Endodermal cell (in vitro differentiated cells): ENCODE data around the gene YBX2. TPM values are rescaled to one million over a fixed set of nuclear protein-coding genes. Genes with fewer than 3 reads are reported as not detected.
A peak's percentile ranks its signal among the peaks of the same experiment; 100 is the strongest.

ENCODE experiments used
- DNase-seq: peaks from one replicate; pipeline ENCODE4 v3.0.0-alpha.2; 2017
- H3K27ac ChIP-seq: 2 replicates; pipeline ENCODE4 v1.5.1; 2013; ENCODE audit warnings: mild to moderate bottlenecking, low read depth, low read length, moderate library complexity
- H3K27me3 ChIP-seq: 2 replicates; pipeline ENCODE4 v1.6.1; 2013; ENCODE audit warnings: mild to moderate bottlenecking, low read length, moderate library complexity; ENCODE audit not compliant: insufficient read depth, control insufficient read depth, poor library complexity, severe bottlenecking
- H3K36me3 ChIP-seq: 2 replicates; pipeline ENCODE4 v1.7.0; 2013; ENCODE audit warnings: mild to moderate bottlenecking, low read length, moderate library complexity; ENCODE audit not compliant: control insufficient read depth, insufficient read depth
- H3K4me1 ChIP-seq: one replicate; pipeline ENCODE4 v1.7.0; 2013; ENCODE audit warnings: low read length; ENCODE audit not compliant: control insufficient read depth, insufficient read depth
- H3K4me3 ChIP-seq: 2 replicates; pipeline ENCODE4 v1.5.1; 2013; ENCODE audit warnings: mild to moderate bottlenecking, low read length, moderate library complexity
- H3K9ac ChIP-seq: 2 replicates; pipeline ENCODE4 v1.6.1; 2013; ENCODE audit warnings: mild to moderate bottlenecking, low read length, moderate library complexity; ENCODE audit not compliant: poor library complexity, severe bottlenecking; ENCODE audit errors: extremely low read depth
- H3K9me3 ChIP-seq: 2 replicates; pipeline ENCODE4 v1.6.1; 2013; ENCODE audit warnings: mild to moderate bottlenecking, low read length, moderate library complexity; ENCODE audit not compliant: control insufficient read depth
- H3K27ac Mint-ChIP-seq: 2 replicates; pipeline ENCODE4 v1.8.0; 2020; ENCODE audit warnings: mixed read lengths
- H3K27me3 Mint-ChIP-seq: 2 replicates; pipeline ENCODE4 v1.8.0; 2021; ENCODE audit warnings: mild to moderate bottlenecking, mixed read lengths; ENCODE audit not compliant: insufficient read depth
- H3K36me3 Mint-ChIP-seq: 2 replicates; pipeline ENCODE4 v1.8.0; 2020; ENCODE audit warnings: low read depth, mixed read lengths
- H3K4me1 Mint-ChIP-seq: 2 replicates; pipeline ENCODE4 v1.8.0; 2020; ENCODE audit warnings: mixed read lengths
- H3K4me3 Mint-ChIP-seq: 2 replicates; pipeline ENCODE4 v1.8.0; 2020; ENCODE audit warnings: mild to moderate bottlenecking, moderate library complexity, mixed read lengths
- H3K9me3 Mint-ChIP-seq: 2 replicates; pipeline ENCODE4 v1.8.0; 2020; ENCODE audit warnings: mild to moderate bottlenecking, mixed read lengths
- WGBS, 2 experiments: methylation state at CpG; one replicate each; pipeline versions ENCODE4 v1.1.5 to v1.1.7; 2013; ENCODE audit warnings: missing lambda C conversion rate in 2 of 2, mixed read lengths in 1 of 2; ENCODE audit not compliant: insufficient coverage in 1 of 2, insufficient read length in 1 of 2; 5-methylcytosine and 5-hydroxymethylcytosine counted together
- total RNA-seq, 2 donors: library from RNA; stranded (reverse); fragmentation: NEBNext Ultra II Directional in 1 of 2; extraction: Animal tissue kit (Norgen Biotek cat#: 25700) in 1 of 2; gene quantifications; 2 replicates in 1 of 2; 3 replicates in 1 of 2; pipeline ENCODE4 v1.2.1, GENCODE V29; 2021
- TF ChIP-seq, protein P1 (sequence below): fragments of 200-600 bp; sonication (generic); conservative IDR thresholded peaks from 2 replicates; pipeline ENCODE4 v1.5.0; 2021; ENCODE audit warnings: antibody characterized with exemption, mild to moderate bottlenecking

YBX2 gene
- total RNA-seq, 2 donors from 2014 or later = 6.6 to 15.9 TPM

DNA sequence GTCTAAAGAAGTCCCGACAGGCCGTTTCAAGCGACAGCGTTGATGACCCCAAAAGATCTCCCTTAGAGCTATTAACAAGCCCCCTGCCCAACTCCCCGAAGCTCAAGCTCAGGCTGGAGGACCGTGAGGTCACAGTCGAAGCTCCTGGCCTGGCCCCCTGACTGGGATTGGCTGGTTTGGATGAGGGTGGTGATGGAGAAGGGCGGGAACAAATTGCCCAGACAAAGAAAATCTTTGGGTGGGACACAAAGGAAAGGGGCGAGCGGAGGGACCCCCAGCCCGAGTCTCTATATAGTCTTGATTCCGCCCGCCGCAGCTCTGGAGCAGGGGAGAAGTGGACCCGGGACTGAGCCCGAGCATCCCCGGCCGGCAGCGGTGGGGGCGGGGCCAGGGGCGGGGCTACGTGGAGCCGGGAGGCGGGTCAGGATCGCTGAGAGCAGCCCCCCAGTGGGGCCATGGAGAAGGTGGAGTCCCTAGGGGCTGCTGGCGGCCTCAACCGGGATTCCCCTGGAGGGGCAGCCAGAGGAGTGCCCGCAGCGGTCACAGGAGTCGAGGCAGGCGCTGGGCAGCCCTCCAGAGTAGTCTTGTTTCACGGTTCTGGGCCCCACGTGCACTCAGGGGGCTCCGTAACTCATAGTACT is 35.7 kb upstream of the YBX2 start:
- Histone ChIP-seq H3K4me3 (peak overlapping the region; percentile 82), H3K27ac (peak overlapping the region; percentile 98), H3K9ac (peak overlapping the region; percentile 71), H3K4me1 (no peaks in the 10 kb centered on the region), H3K9me3 (no peaks in the 10 kb centered on the region), H3K36me3 (peaks cover 7% of the 10 kb centered on the region), H3K27me3 (no peaks in the 10 kb centered on the region)
- Mint-ChIP-seq H3K27ac (peak overlapping the region; percentile 96), H3K9me3 (no peaks in the 10 kb centered on the region), H3K27me3 (no peaks in the 10 kb centered on the region), H3K36me3 (peaks cover 5% of the 10 kb centered on the region), H3K4me1 (peaks cover 10% of the 10 kb centered on the region), H3K4me3 (peak overlapping the region; percentile 81)
- TF ChIP-seq, protein P1, sequence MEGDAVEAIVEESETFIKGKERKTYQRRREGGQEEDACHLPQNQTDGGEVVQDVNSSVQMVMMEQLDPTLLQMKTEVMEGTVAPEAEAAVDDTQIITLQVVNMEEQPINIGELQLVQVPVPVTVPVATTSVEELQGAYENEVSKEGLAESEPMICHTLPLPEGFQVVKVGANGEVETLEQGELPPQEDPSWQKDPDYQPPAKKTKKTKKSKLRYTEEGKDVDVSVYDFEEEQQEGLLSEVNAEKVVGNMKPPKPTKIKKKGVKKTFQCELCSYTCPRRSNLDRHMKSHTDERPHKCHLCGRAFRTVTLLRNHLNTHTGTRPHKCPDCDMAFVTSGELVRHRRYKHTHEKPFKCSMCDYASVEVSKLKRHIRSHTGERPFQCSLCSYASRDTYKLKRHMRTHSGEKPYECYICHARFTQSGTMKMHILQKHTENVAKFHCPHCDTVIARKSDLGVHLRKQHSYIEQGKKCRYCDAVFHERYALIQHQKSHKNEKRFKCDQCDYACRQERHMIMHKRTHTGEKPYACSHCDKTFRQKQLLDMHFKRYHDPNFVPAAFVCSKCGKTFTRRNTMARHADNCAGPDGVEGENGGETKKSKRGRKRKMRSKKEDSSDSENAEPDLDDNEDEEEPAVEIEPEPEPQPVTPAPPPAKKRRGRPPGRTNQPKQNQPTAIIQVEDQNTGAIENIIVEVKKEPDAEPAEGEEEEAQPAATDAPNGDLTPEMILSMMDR = no peak
- peak; percentile 97 for DNase-seq
- 5 to 11% methylated on average over 15 to 34 of the region's 34 CpGs for WGBS, 2 experiments

DNA sequence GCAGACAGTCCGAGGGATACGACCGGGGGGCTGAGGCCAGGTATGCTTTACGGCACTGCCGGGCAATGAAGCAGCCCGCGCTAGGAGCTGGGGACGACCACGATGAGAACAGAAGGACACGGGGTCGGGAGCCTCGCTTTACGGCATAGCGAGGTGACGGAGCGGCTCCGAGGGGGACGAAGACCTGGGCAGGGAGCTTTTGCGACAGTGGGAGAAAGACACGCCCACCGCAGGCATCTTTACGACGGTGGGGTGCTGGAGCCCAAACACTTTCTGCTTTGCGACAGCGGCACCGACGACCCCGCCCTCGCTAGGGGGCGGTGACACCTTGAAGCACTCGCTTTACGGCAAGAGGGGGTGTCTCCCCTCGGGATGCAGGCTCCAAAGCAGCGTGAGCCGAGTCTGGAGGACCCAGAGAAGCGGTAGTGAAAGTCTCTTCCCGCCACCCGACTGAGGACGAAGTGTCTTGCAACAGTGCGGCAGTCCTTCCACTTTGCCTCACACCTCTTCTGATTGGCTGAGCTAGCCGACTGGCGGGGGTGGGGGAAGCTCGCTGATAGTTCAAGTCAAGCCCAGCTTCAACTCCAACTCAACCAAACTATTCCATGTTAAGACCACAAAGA is 35.0 kb upstream of the YBX2 start:
- 0% methylated on average over 33 to 43 of the region's 43 CpGs for WGBS, 2 experiments
- Histone ChIP-seq H3K4me1 (no peaks in the 10 kb centered on the region), H3K9me3 (no peaks in the 10 kb centered on the region), H3K36me3 (peaks cover 10% of the 10 kb centered on the region), H3K27ac (peak overlapping the region; percentile 98), H3K9ac (peak overlapping the region; percentile 71), H3K4me3 (peak overlapping the region; percentile 82), H3K27me3 (no peaks in the 10 kb centered on the region)
- peaks cover 7% of the 10 kb centered on the region for H3K36me3 Mint-ChIP-seq
- no peaks in the 10 kb centered on the region for H3K9me3 Mint-ChIP-seq
- TF ChIP-seq, protein P1 = no peak
- H3K27me3 Mint-ChIP-seq = no peaks in the 10 kb centered on the region
- DNase-seq = peak; percentile 100
- peak overlapping the region; percentile 81 for H3K4me3 Mint-ChIP-seq
- H3K4me1 Mint-ChIP-seq = peaks cover 10% of the 10 kb centered on the region
- peak overlapping the region; percentile 96 for H3K27ac Mint-ChIP-seq

DNA sequence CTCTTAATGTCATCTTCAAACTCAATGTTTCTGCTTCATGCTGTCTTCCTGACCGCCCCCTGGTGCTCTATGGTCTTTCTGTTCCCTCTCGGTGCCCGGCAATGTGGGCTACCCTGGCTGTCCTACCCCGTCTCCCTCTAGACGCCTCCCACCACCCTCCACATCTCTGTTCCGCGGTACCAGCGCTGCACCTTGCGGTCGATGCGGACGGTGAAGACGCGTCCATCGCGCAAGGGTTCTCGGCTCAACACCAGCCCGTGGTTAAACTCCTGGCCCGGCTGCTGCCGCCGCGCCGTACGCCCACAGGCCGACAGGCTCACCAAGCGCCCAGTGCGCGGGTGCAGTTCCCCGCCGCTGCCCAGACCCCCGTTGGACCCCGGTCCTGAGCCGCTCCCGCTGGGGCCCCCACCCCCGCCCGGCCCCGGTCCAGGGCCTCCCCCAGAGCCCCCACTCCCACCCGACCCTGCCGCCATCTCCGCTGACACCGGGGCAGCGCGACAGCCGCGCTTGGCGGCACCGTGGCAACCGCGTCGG is 34.5 kb upstream of the YBX2 start, which contains the start of gene NEURL4:
Gene NEURL4, minus strand, starts transcription at position 496 of the 534 bp plus-strand sequence. Its CDS starts 23 bp downstream, at position 473.
- Mint-ChIP-seq H3K27ac (peak within 1 kb of the TSS; percentile 96), H3K9me3 (no peaks in the 10 kb centered on the region), H3K4me3 (peak within 1 kb of the TSS; percentile 81), H3K27me3 (no peaks in the 10 kb centered on the region), H3K36me3 (peaks cover 12% of the 10 kb centered on the region), H3K4me1 (peaks cover 10% of the 10 kb centered on the region)
- peaks cover 16% of the 10 kb centered on the region for H3K36me3 ChIP-seq
- no peaks in the 10 kb centered on the region for H3K4me1 ChIP-seq
- no peak for DNase-seq
- WGBS, 2 experiments = 0 to 3% methylated on average over 4 to 50 of the region's 50 CpGs
- peak within 1 kb of the TSS; percentile 82 for H3K4me3 ChIP-seq
- TF ChIP-seq, protein P1 = no peak
- peak within 1 kb of the TSS; percentile 98 for H3K27ac ChIP-seq
- peak within 1 kb of the TSS; percentile 71 for H3K9ac ChIP-seq
- no peaks in the 10 kb centered on the region for H3K9me3 ChIP-seq
- H3K27me3 ChIP-seq = no peaks in the 10 kb centered on the region
